ENCODE measurements around the gene CLN6.

CLN6 gene

DNA sequence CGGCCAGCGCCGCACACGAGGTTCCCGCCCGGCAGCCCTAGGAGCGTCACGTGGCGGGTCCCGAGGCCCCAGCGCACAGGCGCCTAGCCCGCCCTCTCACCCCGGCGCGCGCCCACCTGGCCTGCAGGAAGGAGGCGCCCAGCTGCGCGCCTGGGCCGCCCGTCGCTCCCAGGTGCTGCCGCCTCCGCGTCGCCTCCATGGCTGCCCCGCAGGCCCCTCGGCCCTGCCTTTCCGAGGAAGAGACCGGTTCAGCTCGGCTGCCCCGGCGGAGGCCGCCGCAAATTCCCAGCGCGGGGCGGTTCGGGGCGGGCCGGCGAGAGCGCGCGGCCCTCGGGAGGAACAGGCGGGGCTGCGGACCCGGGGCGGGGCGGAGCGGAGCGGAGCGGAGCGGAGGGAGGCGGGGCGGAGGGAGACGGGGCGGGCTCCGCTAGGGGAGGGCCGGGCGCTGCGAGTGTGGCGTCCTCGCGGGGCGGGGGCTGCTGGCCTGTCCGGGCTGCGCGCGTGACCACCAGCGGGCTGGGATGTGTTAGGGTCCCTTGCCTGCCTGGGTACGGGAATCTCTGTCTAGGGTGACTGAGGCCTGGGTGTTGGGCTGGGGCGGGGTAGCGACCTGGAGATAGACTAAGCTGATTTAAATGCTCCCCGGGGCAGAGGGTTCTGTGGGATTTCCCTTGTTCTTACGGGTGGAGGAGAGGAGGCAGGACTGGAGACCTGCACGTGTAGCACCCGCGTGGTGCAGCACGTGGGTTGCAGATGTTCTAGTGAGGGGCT, at the start of gene CLN6:
TSS of gene CLN6 (minus strand) at position 343 of the 771 bp plus-strand sequence. CDS start at position 199, 144 bp downstream.
- peak; percentile 85 for ATAC-seq
- Mint-ChIP-seq H3K36me3 (ENCODE audit: low read depth) (peaks cover 22% of the 10 kb centered on the region), H3K27ac (peak within 1 kb of the TSS; percentile 97), H3K4me3 (peak within 1 kb of the TSS; percentile 96), H3K27me3 (peaks cover 1% of the 10 kb centered on the region), H3K4me1 (peaks cover 52% of the 10 kb centered on the region), H3K9me3 (no peaks in the 10 kb centered on the region)
- peak; percentile 84 for DNase-seq

DNA sequence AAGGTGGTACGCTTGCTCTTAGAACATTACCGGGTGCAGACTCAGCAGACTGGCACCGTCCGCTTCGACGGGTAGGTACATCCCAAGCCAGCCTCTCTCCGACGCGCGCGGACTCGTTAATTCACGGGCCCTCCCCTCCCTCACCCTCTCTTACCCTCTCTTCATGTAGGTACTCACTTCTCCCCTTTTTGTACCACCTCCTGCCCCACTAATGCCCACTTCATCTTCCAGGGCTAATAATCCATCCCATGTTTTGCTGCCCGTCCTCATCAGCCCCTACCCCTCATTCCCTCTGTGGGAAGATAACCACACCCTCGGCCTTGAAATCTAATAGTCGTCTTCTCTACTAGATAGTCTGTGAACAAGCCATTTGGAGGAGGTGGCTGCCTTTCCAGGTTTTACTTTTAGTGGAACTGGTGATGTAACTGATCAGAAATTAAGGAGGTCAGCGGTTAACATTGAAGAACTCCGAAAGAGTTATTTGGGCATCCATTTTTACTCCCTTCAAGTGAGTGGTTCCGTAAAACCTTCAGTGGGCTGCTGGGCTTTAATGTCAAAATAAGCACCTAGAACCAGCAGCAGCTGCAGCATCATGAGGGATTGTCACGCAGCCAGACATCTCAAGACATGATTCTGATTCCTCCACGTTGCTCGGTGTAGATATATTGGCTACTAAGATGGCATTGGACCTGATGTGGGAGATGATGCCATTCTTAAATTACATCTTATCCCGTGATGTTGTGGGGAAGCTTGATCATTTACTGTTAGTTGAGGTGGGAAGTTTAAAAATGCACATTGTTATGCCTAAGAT, 49.3 kb upstream of the CLN6 start:
- H3K27me3 Mint-ChIP-seq, result no peaks in the 10 kb centered on the region
- no peaks in the 10 kb centered on the region for H3K9me3 Mint-ChIP-seq
- DNase-seq (no peak), ATAC-seq (peak; percentile 3)
- peak overlapping the region; percentile 97 for H3K27ac Mint-ChIP-seq
- H3K4me1 Mint-ChIP-seq, result peaks cover 55% of the 10 kb centered on the region
- H3K36me3 Mint-ChIP-seq (ENCODE audit: low read depth), result peaks cover 13% of the 10 kb centered on the region
- H3K4me3 Mint-ChIP-seq, result peak overlapping the region; percentile 97

DNA sequence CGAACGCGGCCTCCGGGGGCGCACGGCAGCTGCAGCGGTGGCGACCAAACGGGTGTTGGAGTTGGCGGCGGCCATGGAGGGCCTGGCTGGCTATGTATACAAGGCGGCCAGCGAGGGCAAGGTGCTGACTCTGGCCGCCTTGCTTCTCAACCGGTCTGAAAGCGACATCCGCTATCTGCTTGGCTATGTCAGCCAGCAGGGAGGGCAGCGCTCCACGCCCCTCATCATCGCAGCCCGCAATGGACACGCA, 48.7 kb upstream of the CLN6 start:
- DNase-seq, result no peak
- no peak for ATAC-seq
- peak overlapping the region; percentile 97 for H3K27ac Mint-ChIP-seq

DNA sequence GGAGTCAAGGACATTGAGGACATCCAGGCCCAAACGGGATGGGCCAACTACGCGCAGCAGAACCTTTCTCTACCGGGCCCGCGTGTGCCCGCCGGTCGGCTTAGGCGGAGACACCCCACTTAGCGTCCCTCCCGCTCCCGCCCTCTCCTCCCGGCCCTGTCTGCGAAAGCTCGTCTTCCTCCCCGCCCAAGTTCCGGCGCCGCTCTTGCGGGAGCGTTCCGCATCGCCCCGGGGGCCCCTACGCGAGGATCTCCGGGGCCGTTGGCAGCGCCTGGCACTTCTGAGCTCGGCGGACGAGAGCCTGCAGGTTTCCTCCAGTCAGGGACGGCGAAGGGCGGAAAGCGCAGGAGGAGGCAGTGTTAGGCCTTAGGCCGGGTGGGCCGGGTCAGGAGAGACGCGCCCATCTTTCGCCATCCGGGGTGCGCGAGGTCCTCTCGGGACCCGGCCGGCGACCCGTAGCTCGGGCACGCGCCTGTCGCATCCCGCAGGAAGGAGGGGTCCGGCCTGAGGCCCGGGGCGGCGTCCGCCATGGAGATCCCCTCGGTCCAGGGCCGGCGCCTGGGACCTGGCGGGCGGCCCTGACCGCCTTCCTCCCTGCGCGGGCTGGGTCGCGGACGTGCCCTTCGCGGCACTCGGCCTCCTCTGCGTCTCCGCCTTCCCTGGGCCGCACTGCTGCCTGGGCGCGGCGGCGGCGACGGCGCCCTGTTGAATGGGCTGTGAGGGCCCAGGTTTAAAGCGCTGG, 48.2 kb upstream of the CLN6 start, which contains the start of gene FEM1B:
TSS of gene FEM1B (plus strand) at position 143 of the 742 bp plus-strand sequence. CDS start 673 bp downstream, outside the sequence.
- peak within 1 kb of the TSS; percentile 97 for H3K4me3 Mint-ChIP-seq
- DNase-seq (peak; percentile 89), ATAC-seq (peak; percentile 82)
- no peaks in the 10 kb centered on the region for H3K9me3 Mint-ChIP-seq
- H3K27ac Mint-ChIP-seq, result peak within 1 kb of the TSS; percentile 97
- H3K36me3 Mint-ChIP-seq (ENCODE audit: low read depth), result peaks cover 13% of the 10 kb centered on the region
- H3K4me1 Mint-ChIP-seq, result peaks cover 59% of the 10 kb centered on the region
- H3K27me3 Mint-ChIP-seq, result no peaks in the 10 kb centered on the region

More for the DNA sequence above, 48.7 kb upstream of the CLN6 start:
- H3K4me3 Mint-ChIP-seq, result peak overlapping the region; percentile 97
- H3K36me3 Mint-ChIP-seq (ENCODE audit: low read depth), result peaks cover 13% of the 10 kb centered on the region
- H3K9me3 Mint-ChIP-seq, result no peaks in the 10 kb centered on the region
- H3K4me1 Mint-ChIP-seq, result peaks cover 54% of the 10 kb centered on the region
- no peaks in the 10 kb centered on the region for H3K27me3 Mint-ChIP-seq

DNA sequence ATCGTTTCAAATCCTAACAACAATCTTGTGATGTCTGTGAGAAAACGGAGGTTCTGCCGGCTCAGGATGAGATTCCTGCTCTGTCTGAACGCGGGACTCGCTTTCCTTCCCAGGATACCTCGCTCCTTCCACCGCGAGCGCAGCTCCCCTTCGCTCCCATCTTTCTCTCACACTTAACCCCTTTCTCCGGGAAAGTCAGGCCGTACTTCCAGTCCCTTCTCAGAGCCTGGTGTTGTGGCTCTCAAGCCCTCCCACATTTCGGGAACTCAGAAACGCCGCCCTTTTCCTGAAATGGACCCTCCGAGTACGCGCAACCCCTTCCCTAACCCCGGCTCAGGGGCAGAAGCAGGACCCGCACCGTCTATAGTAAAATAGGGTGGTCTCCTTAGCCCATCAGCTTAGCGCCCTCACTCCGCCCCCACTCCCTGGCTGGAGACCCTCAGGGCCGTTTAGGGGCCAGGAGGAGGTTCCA, 47.6 kb upstream of the CLN6 start:
- peak; percentile 8 for ATAC-seq
- H3K9me3 Mint-ChIP-seq, result no peaks in the 10 kb centered on the region
- H3K27ac Mint-ChIP-seq, result peak overlapping the region; percentile 97
- H3K36me3 Mint-ChIP-seq (ENCODE audit: low read depth), result peaks cover 13% of the 10 kb centered on the region
- no peak for DNase-seq
- peak overlapping the region; percentile 97 for H3K4me3 Mint-ChIP-seq
- H3K27me3 Mint-ChIP-seq, result no peaks in the 10 kb centered on the region
- peaks cover 56% of the 10 kb centered on the region for H3K4me1 Mint-ChIP-seq

GRCh38 chr15:68276668-68277067, 47.1 kb upstream of the CLN6 start:
- Mint-ChIP-seq H3K27me3 (no peaks in the 10 kb centered on the region), H3K36me3 (ENCODE audit: low read depth) (peaks cover 13% of the 10 kb centered on the region), H3K9me3 (no peaks in the 10 kb centered on the region), H3K4me3 (peak overlapping the region; percentile 97), H3K4me1 (peaks cover 51% of the 10 kb centered on the region), H3K27ac (peak overlapping the region; percentile 97)
- ATAC-seq (no peak), DNase-seq (no peak)

DNA sequence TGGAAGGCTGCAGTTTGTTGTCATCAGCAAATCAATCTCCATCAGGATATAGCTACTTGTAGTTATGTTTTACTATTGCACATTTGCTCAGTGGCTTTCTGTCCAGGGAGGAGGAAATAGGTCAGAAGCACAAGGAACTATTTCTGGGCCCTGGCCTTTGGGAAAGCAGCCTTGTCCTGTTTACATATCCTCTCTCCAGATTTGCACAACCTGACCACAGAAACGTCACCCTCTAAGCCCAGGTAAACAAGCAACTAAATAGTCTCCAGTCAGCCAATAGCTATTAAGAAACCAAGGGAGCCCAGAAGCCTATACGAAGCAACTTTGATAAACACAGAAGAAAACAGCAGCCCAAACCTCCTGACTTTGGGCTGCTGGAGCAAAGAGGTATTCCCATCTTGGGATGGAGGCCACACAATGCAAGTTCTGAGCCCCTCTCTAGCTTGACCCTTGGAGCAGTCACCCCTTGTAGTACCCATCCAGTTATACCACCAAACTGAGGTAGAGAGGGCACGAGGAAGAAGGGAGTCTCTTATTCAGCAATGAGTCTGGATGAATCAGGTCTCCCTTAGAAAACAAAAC, 45.7 kb upstream of the CLN6 start:
- Mint-ChIP-seq H3K4me1 (peaks cover 37% of the 10 kb centered on the region), H3K27me3 (no peaks in the 10 kb centered on the region), H3K27ac (no peak overlapping the region), H3K9me3 (no peaks in the 10 kb centered on the region), H3K4me3 (peak overlapping the region; percentile 18), H3K36me3 (ENCODE audit: low read depth) (peaks cover 10% of the 10 kb centered on the region)
- no peak for DNase-seq
- no peak for ATAC-seq

DNA sequence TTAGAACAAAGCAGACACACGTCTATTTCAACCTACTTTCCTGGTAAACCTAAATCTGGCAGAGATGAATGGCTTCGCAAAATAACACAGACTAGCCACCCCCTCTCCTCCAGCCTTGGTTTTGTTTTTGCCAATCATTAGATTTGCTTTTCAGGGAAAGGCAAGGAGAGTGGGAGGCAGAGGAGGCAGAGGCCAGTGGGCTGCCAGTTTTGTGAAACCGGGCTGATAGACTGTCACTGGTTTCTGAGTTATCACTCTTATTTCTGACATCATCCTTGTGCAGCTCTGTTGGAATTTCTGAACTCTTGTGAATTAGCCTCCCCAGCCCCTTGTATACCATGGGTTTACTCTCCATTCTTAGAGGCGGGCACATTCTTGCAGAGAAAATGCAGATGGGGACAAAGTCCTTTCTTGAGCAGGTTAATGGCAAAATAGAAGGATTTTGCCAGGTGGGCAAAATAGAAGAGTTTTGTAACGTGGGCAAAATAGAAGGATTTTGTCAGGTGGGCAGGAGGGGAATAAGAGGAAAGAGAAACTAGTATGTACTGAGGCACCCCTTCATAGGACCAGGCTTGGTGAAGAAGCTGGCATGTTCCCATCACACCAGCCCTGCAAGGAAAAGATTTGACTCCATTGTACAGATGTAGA, 44.8 kb upstream of the CLN6 start:
- Mint-ChIP-seq H3K9me3 (no peaks in the 10 kb centered on the region), H3K36me3 (ENCODE audit: low read depth) (peaks cover 8% of the 10 kb centered on the region), H3K27me3 (no peaks in the 10 kb centered on the region), H3K4me1 (peaks cover 29% of the 10 kb centered on the region), H3K4me3 (no peak overlapping the region), H3K27ac (no peak overlapping the region)
- DNase-seq, result no peak
- ATAC-seq, result no peak

DNA sequence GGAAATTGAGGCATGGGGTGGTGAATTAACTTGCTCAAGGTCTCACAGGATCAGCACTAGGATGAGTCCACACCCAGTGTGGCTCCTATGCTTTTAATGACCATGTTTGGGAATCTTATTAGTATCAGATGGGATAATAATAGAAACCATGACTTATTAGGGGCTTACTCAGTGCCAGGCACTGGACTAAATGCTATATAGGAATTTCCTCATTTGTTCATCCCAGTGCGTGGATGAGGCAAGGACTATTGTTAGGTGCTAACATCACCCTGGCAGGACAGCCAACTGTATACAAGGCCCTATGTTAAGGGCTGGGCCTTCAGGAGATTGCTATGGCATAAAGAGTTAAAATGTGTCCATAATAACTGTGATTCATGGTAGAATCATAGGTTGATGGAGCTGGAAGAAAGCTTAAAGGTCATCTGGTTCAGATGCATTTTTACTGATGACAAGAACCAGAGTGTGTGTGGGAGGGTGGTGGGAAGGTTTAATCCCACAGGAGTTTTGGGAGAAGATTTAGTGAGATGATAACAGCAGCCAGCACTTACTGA, 43.3 kb upstream of the CLN6 start:
- Mint-ChIP-seq H3K27me3 (no peaks in the 10 kb centered on the region), H3K9me3 (no peaks in the 10 kb centered on the region), H3K36me3 (ENCODE audit: low read depth) (no peaks in the 10 kb centered on the region), H3K4me1 (peaks cover 25% of the 10 kb centered on the region), H3K27ac (no peak overlapping the region), H3K4me3 (no peak overlapping the region)
- ATAC-seq (no peak), DNase-seq (no peak)

- no peak for DNase-seq
- no peaks in the 10 kb centered on the region for H3K36me3 Mint-ChIP-seq (ENCODE audit: low read depth)
- ATAC-seq, result no peak
- H3K9me3 Mint-ChIP-seq, result no peaks in the 10 kb centered on the region
- no peaks in the 10 kb centered on the region for H3K27me3 Mint-ChIP-seq
- H3K4me1 Mint-ChIP-seq, result peaks cover 20% of the 10 kb centered on the region
- no peak overlapping the region for H3K4me3 Mint-ChIP-seq
- H3K27ac Mint-ChIP-seq, result no peak overlapping the region
These were observed 42.4 kb upstream of the CLN6 start for GRCh38 chr15:68271854-68272471.

- ATAC-seq, result no peak
- Mint-ChIP-seq H3K4me1 (peaks cover 7% of the 10 kb centered on the region), H3K4me3 (no peak overlapping the region), H3K9me3 (no peaks in the 10 kb centered on the region), H3K27me3 (peaks cover 2% of the 10 kb centered on the region), H3K36me3 (ENCODE audit: low read depth) (no peaks in the 10 kb centered on the region), H3K27ac (no peak overlapping the region)
- DNase-seq, result no peak
These were observed 38.9 kb upstream of the CLN6 start for GRCh38 chr15:68268405-68268804.

- DNase-seq (no peak), ATAC-seq (no peak)
- peaks cover 2% of the 10 kb centered on the region for H3K27me3 Mint-ChIP-seq
- no peaks in the 10 kb centered on the region for H3K4me1 Mint-ChIP-seq
- no peaks in the 10 kb centered on the region for H3K9me3 Mint-ChIP-seq
- H3K4me3 Mint-ChIP-seq, result no peak overlapping the region
- no peak overlapping the region for H3K27ac Mint-ChIP-seq
- no peaks in the 10 kb centered on the region for H3K36me3 Mint-ChIP-seq (ENCODE audit: low read depth)
These were observed 36.1 kb upstream of the CLN6 start for GRCh38 chr15:68265674-68266073.

DNA sequence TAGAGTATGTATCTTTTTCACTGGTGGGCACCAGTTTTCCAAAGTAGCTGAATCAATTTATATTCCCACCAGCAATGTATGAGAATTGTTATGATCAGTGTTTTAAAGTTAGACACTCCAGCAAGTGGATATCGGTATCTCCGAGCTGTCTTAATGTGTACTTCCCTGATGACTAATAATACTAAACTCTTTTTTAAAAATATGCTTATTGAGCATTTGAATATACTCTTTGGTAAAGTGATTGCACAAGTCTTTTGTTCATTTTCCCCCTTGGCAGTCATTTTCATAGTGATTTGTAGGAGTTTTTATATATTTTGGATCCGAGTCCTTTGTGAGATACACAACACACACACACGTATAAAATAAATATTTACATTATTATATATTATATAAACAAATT, 35.6 kb upstream of the CLN6 start:
- H3K27ac Mint-ChIP-seq, result no peak overlapping the region
- no peaks in the 10 kb centered on the region for H3K36me3 Mint-ChIP-seq (ENCODE audit: low read depth)
- H3K4me1 Mint-ChIP-seq, result no peaks in the 10 kb centered on the region
- no peak for ATAC-seq
- DNase-seq, result no peak
- H3K27me3 Mint-ChIP-seq, result peaks cover 2% of the 10 kb centered on the region
- H3K4me3 Mint-ChIP-seq, result no peak overlapping the region
- H3K9me3 Mint-ChIP-seq, result no peaks in the 10 kb centered on the region
